Suprapubic skin (tissue), 4 donors: ENCODE data around the gene CTSL.

Source experiments
- POLR2A ChIP-seq, 2 donors: fragments of 450-650 bp; IDR thresholded peaks; one replicate each; pipeline ENCODE4 v1.6.1; 2017; ENCODE audit warnings: antibody characterized with exemption in 2 of 2, mild to moderate bottlenecking in 2 of 2, moderate library complexity in 2 of 2
- POLR2AphosphoS5 ChIP-seq, 3 donors: sonication (generic); formaldehyde crosslinking; IDR thresholded peaks; one replicate each; pipeline ENCODE4 v1.6.1; 2017; ENCODE audit warnings: antibody characterized with exemption in 3 of 3
- TF ChIP-seq, protein P1 (sequence below), 2 donors: fragments of 200-600 bp in 1 of 2; fragments of 450-650 bp in 1 of 2; sonication (generic) in 1 of 2; IDR thresholded peaks; one replicate each; pipeline ENCODE4 v1.5.1; 2016 to 2019; ENCODE audit warnings: antibody characterized with exemption in 2 of 2, mild to moderate bottlenecking in 1 of 2, moderate library complexity in 1 of 2

DNA sequence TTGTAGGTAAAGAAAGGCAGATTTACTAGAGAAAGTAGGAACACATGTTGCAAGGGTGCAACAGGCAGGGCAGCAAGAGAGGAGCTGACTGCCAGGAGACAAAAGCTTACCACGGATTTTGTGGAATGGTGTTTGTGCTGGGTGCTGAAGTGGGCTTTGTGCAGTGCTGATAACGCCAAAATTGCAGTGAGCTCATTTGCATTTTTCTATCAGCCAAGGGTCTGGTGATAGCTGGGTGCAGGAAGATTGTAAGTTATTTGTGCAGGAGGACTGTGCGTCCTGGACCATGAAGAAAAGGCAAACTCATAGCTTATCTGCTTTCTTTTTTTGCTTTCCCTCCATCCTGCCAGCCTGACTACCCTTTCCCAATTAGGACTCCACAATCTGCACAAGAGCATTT, 13.6 kb downstream of the CTSL start:
- TF ChIP-seq, protein P1, sequence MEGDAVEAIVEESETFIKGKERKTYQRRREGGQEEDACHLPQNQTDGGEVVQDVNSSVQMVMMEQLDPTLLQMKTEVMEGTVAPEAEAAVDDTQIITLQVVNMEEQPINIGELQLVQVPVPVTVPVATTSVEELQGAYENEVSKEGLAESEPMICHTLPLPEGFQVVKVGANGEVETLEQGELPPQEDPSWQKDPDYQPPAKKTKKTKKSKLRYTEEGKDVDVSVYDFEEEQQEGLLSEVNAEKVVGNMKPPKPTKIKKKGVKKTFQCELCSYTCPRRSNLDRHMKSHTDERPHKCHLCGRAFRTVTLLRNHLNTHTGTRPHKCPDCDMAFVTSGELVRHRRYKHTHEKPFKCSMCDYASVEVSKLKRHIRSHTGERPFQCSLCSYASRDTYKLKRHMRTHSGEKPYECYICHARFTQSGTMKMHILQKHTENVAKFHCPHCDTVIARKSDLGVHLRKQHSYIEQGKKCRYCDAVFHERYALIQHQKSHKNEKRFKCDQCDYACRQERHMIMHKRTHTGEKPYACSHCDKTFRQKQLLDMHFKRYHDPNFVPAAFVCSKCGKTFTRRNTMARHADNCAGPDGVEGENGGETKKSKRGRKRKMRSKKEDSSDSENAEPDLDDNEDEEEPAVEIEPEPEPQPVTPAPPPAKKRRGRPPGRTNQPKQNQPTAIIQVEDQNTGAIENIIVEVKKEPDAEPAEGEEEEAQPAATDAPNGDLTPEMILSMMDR (IDR thresholded peaks at IDR 0.05), result no peak
- TF ChIP-seq POLR2A (IDR thresholded peaks at IDR 0.05) (no peak), POLR2AphosphoS5 (IDR thresholded peaks at IDR 0.05) (no peak)
